Bone marrow (tissue), 2 donors: ENCODE data around the gene PRSS1.
A peak's percentile ranks its signal among the peaks of the same experiment; 100 is the strongest.
"Not testable (repeated sequence)": the region's sequence is repeated elsewhere in the genome, so short reads cannot be mapped to it uniquely, and the experiment has no call there.

Experiments used
- DNase-seq, 2 donors: peaks; one replicate each; lab custom pipeline; 2025; lab: John Stamatoyannopoulos, UW

PRSS1 gene

DNA sequence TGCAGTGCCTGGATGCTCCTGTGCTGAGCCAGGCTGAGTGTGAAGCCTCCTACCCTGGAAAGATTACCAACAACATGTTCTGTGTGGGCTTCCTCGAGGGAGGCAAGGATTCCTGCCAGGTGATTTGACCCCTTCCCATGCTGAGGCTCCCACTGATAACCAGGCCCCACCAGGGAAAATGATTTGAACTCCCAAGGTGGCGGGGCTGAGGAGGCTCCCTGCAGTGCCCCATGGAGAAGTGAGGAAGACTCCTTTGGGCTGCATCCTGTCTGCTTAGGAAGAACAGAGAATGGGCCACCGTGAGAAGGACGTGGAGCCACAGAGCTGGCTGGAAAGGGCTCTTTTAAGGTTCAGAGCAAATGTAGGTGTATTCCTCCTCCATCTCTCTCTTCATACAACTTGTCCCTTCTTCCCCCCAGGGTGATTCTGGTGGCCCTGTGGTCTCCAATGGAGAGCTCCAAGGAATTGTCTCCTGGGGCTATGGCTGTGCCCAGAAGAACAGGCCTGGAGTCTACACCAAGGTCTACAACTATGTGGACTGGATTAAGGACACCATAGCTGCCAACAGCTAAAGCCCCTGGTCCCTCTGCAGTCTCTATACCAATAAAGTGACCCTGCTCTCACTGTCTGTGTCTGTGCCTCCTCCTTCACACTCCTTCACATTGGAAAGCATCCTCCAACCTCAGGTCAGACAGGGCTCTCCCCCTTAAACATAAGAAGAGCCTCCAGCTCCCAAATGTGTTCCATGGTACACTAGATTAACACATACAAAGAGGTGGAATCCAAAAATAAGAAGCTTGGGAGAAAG lies 24.9 kb downstream of the PRSS1 start:
- DNase-seq = no peak

DNA sequence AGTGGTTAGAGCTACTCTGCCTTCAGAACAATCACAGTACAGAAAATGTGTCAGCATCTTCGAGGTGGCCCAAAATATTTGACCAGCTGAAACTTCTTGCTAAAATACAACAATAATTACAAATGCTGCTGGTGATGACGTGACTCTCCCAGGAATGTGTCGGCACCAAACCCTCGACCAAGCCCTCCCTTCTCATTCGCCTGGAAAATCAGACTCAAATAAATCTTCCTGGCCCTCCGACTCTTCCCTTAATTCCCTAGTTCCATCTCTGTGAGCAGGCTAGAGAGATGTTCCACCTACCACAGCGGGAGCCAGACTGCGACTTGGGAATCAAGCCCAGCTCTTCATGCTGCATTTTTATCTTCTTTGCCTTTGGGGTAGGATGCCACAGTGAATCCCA lies 25.6 kb downstream of the PRSS1 start:
- DNase-seq = no peak

- DNase-seq = not testable (repeated sequence)
Observed at GRCh38 chr7:142775351-142776115, 26.3 kb downstream of the PRSS1 start.

GRCh38 chr7:142776206-142776844 lies 27.1 kb downstream of the PRSS1 start:
- no peak for DNase-seq

GRCh38 chr7:142776845-142777225 lies 27.6 kb downstream of the PRSS1 start:
- DNase-seq = not testable (repeated sequence)

DNA sequence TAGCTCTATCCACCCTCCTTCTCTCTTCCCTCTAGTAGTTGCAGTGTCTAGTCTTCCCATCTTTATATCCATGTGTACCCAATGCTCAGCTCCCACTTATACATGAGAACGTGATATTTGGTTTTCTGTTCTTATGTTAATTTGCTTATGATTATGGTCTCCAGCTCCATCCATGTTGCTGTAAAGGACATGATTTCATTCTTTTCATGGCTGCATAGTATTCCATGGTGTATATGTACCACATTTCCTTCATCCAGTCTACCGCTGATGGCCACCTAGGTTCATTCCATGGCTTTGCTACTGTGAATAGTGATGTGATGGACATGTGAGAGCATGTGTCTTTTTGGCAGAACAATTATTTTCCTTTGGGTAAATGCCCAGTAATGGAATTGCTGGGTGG lies 28.0 kb downstream of the PRSS1 start:
- DNase-seq = no peak

GRCh38 chr7:142782922-142783900 lies 33.9 kb downstream of the PRSS1 start:
- DNase-seq = peak; percentile 35 to 96

DNA sequence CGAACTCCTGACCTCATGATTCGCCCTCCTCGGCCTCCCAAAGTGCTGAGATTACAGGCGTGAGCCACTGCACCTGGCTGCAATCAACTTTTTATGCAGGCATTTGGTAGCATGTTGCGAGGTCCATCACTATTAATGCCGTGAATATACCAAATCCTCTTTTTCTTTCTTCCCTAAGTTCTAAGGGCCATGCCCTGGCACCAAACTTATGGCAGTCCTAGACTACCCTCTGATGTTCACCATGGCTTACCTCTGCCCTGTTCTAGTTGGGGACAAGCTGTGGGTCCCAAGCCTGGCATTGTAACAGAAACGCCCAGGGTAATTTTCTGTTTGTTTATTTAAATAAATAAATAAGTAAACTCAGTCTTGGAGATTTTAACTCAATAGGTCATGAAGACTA lies 34.8 kb downstream of the PRSS1 start:
- DNase-seq = no peak

DNA sequence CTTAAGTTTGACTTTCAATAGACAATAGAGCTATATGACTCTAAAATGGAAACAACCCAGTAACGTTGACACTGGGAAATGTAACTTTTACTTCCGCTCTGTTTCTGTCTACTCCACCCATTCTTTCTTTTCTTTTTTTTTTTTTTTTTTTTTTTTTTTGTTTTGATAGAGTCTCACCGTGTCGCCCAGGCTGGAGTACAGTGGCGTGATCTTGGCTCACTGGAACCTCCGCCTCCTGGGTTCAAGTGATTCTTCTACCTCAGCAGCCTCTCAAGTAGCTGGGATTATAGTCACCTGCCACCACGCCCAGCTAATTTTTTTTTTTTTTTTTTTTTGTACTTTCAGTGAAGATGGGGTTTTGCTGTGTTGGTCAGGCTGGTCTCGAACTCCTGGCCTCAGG lies 35.4 kb downstream of the PRSS1 start:
- no peak for DNase-seq

DNA sequence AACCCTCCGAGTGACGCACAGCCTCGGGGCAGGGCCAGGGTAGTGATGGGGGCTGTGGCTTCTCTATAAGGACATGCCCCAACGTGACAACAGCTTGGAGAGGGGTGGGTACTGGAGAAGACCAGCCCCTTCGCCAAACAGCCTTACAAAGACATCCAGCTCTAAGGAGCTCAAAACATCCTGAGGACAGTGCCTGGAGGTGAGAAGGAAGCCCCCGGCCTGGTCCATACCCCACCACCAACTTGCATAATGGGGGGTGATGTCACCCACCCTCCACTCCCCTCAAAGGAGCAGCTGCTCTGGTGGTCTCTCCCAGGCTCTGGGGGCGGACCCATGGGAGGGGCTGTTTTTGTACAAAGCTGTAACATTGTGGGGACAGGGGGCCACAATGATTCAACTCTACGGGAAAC lies 36.6 kb downstream of the PRSS1 start:
- DNase-seq = no peak

DNA sequence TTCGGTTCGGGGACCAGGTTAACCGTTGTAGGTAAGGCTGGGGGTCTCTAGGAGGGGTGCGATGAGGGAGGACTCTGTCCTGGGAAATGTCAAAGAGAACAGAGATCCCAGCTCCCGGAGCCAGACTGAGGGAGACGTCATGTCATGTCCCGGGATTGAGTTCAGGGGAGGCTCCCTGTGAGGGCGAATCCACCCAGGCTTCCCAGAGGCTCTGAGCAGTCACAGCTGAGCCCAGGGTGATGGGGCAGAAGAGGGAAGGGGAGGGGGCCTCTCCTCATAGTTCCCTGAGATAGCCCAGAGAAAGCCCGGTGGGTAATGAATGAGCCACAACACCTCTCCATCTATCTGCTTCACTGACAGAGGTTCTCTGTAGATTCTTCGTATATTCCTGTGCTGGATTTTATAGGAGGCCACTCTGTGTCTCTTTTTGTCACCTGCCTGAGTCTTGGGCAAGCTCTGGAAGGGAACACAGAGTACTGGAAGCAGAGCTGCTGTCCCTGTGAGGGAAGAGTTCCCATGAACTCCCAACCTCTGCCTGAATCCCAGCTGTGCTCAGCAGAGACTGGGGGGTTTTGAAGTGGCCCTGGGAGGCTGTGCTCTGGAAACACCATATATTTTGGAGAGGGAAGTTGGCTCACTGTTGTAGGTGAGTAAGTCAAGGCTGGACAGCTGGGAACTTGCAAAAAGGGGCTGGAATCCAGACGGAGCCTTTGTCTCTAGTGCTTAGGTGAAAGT lies 37.9 kb downstream of the PRSS1 start:
- DNase-seq = no peak

DNA sequence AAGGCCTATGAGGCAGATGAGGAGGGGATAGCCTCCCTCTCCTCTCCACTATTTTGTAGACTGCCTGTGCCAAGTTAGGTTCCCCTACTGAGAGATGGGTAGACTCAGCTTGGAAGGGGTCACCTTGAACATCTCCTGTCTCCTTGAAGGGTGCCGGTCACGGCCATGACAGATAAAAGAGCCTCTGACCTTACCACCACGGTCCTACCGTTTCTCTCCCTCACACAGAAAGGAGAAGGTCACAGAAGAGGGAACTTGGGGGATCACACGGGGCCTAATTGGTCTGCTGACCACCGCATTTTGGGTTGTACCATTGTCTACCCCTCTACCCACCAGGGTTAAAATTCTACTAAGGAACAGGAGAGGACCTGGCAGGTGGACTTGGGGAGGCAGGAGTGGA lies 38.5 kb downstream of the PRSS1 start:
- DNase-seq = no peak

DNA sequence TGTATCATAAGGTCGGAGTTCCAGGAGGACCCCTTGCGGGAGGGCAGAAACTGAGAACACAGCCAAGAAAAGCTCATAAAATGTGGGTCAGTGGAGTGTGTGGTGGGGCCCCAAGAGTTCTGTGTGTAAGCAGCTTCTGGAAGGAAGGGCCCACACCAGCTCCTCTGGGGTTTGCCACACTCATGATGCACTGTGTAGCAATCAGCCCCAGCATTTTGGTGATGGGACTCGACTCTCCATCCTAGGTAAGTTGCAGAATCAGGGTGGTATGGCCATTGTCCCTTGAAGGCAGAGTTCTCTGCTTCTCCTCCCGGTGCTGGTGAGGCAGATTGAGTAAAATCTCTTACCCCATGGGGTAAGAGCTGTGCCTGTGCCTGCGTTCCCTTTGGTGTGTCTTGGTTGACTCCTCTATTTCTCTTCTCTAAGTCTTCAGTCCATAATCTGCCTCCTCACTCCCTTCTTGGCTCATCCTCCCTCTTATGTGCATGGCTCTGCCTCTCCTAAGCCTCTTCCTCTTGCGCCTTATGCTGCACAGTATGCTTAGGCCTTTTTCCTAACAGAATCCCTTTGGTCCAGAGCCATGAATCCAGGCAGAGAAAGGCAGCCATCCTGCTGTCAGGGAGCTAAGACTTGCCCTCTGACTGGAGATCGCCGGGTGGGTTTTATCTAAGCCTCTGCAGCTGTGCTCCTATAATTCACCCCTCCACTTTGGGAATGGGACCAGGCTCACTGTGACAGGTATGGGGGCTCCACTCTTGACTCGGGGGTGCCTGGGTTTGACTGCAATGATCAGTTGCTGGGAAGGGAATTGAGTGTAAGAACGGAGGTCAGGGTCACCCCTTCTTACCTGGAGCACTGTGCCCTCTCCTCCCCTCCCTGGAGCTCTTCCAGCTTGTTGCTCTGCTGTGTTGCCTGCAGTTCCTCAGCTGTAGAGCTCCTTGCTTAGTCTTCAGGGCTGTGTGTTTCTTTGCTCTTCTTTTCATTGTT lies 39.3 kb downstream of the PRSS1 start:
- no peak for DNase-seq

GRCh38 chr7:142789441-142789840 lies 40.2 kb downstream of the PRSS1 start:
- no peak for DNase-seq

GRCh38 chr7:142790056-142790455 lies 40.8 kb downstream of the PRSS1 start:
- no peak for DNase-seq

DNA sequence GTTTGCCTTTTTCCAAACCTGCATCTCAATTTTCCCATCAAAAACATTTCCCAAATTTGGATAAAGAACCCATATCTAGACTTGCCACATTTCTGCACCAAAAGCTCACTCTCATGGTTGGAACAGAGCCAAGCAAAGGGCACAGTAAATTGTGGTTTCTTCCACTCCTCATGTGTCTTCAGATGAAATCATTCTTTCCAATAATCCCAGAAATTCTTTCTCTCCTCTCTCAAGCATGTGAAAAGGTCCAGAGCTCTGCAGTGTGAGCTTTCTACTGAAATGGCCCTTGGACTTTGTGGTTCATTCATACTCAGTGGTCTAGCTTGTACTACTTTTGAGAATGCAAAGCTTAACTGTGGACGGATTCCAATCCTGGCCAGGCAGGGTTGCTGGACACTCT lies 41.3 kb downstream of the PRSS1 start:
- DNase-seq = no peak

GRCh38 chr7:142791502-142791901 lies 42.2 kb downstream of the PRSS1 start:
- DNase-seq = no peak

DNA sequence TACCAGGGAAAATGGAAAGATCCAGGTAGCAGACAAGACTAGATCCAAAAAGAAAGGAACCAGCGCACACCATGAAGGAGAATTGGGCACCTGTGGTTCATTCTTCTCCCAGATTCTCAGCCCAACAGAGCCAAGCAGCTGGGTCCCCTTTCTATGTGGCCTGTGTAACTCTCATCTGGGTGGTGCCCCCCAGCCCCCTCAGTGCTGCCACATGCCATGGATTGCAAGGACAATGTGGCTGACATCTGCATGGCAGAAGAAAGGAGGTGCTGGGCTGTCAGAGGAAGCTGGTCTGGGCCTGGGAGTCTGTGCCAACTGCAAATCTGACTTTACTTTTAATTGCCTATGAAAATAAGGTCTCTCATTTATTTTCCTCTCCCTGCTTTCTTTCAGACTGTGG lies 42.9 kb downstream of the PRSS1 start:
- DNase-seq = no peak

GRCh38 chr7:142792593-142792992 lies 43.3 kb downstream of the PRSS1 start:
- DNase-seq = no peak

DNA sequence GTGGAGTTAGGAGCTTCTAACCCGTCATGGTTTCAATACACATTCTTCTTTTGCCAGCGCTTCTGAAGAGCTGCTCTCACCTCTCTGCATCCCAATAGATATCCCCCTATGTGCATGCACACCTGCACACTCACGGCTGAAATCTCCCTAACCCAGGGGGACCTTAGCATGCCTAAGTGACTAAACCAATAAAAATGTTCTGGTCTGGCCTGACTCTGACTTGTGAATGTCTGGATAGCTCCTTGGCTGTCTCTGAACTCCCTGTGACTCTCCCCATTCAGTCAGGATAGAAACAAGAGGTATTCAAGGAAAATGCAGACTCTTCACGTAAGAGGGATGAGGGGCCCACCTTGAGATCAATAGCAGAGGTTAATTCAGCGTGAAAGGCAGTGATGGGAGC lies 43.9 kb downstream of the PRSS1 start:
- DNase-seq = no peak
